ENCODE data around the gene FAM107B.
"Not testable (repeated sequence)": the region's sequence is repeated elsewhere in the genome, so short reads cannot be mapped to it uniquely, and the experiment has no call there.

Gene FAM107B

DNA sequence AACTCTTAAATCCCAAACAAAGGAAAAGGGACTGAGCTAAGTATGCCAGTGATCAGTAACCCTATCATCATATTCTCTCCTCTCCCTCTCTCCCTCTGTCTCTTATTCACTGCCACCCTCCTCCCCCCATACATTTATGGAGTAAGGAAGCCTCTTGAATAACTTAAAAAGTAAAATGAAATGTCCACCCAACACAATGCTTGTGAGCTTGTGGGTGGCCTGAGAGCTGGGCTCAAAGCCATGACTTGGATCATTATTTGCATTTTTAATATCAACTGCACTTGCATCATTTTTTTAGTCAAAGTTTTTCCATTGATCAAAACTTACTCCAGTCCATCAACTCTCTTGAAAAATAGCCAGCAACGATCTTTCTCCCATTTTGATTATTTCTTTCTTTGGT, 46.8 kb downstream of the FAM107B start:
- Mint-ChIP-seq H3K9me3 (peaks cover 18% of the 10 kb centered on the region), H3K27ac (no peak overlapping the region), H3K4me1 (no peaks in the 10 kb centered on the region), H3K36me3 (ENCODE audit: low read depth) (no peaks in the 10 kb centered on the region), H3K27me3 (ENCODE audit: low read depth, poor library complexity) (peaks cover 20% of the 10 kb centered on the region), H3K4me3 (no peak overlapping the region)
- TF ChIP-seq, protein P1, sequence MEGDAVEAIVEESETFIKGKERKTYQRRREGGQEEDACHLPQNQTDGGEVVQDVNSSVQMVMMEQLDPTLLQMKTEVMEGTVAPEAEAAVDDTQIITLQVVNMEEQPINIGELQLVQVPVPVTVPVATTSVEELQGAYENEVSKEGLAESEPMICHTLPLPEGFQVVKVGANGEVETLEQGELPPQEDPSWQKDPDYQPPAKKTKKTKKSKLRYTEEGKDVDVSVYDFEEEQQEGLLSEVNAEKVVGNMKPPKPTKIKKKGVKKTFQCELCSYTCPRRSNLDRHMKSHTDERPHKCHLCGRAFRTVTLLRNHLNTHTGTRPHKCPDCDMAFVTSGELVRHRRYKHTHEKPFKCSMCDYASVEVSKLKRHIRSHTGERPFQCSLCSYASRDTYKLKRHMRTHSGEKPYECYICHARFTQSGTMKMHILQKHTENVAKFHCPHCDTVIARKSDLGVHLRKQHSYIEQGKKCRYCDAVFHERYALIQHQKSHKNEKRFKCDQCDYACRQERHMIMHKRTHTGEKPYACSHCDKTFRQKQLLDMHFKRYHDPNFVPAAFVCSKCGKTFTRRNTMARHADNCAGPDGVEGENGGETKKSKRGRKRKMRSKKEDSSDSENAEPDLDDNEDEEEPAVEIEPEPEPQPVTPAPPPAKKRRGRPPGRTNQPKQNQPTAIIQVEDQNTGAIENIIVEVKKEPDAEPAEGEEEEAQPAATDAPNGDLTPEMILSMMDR (IDR thresholded peaks at IDR 0.05) = no peak
- DNase-seq = no peak

DNA sequence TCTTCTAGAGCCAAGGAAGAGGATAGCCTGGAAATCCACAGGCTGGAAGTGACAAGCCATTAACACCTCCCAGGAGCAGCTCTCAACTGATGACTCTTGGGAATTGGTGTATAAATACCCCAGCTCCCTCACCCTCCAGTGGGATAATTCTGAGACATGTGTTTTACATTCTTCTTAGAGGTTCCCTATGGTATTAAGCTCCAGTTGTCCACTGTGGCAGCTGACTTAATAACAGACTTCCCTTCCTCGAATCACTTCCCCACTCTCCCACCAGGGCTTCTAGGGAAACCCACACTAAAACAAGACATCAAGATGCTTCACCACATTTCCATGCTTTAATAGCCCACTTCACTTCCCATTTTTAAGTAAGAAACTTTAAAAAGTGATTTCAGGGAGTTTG, 47.2 kb downstream of the FAM107B start:
- Mint-ChIP-seq H3K4me3 (no peak overlapping the region), H3K36me3 (ENCODE audit: low read depth) (no peaks in the 10 kb centered on the region), H3K4me1 (no peaks in the 10 kb centered on the region), H3K9me3 (peaks cover 21% of the 10 kb centered on the region), H3K27ac (no peak overlapping the region), H3K27me3 (ENCODE audit: low read depth, poor library complexity) (peaks cover 20% of the 10 kb centered on the region)
- no peak for DNase-seq
- TF ChIP-seq, protein P1 (IDR thresholded peaks at IDR 0.05) = no peak

DNA sequence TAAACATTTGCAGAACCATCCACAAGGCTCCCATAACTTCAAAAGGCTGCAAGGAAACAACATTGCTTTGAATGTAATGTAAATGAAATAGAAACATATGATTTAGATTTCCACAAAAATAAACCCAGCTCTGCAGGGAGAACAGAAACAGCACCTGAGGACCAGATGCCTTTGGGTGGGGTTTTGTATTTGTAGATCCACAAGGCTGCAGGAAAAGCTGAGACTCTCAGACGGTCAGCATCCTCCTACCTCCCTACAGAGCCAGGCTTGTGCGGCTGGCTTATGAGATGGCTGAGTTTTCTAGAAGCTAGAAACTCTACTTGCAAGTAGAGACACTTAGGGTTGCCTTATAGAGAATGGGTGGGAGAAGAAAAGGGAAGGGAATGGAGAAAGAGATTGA, 49.8 kb downstream of the FAM107B start:
- Mint-ChIP-seq H3K36me3 (ENCODE audit: low read depth) (no peaks in the 10 kb centered on the region), H3K4me3 (no peak overlapping the region), H3K4me1 (no peaks in the 10 kb centered on the region), H3K9me3 (peaks cover 32% of the 10 kb centered on the region), H3K27me3 (ENCODE audit: low read depth, poor library complexity) (peaks cover 14% of the 10 kb centered on the region), H3K27ac (no peak overlapping the region)
- TF ChIP-seq, protein P1 (IDR thresholded peaks at IDR 0.05) = no peak
- DNase-seq = no peak

DNA sequence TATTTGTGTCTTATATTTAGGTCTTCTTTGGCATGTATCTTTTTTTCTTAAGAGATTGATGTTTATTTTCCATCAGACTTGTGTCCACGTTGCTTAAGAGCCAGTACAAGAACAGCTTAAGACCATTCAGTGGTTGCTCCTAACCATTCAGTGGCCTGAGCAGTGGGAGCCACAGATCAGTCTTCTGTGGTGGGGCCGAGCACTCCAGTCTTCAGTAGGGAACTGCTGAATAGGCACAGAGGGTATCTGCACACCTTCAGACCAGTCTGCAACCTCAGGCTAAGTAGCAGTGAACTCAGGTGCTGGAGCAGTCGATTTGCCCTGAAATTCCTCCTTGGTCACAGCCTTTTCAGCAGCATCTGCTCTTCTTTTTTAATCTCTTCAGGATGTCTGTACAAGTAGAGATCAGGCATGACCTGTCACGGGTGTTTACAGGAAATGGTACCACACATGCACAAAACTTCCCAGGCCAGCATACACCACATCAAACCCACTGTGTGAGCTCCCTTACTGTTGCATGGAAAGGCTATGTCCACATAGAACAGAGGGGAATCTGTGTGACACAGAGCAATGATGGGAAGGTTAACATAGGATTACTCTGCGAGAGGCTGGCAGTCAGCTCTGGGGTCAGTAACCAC, 51.5 kb downstream of the FAM107B start:
- TF ChIP-seq, protein P1 (IDR thresholded peaks at IDR 0.05) = no peak
- Mint-ChIP-seq H3K36me3 (ENCODE audit: low read depth) (no peaks in the 10 kb centered on the region), H3K4me1 (no peaks in the 10 kb centered on the region), H3K9me3 (peaks cover 34% of the 10 kb centered on the region), H3K27me3 (ENCODE audit: low read depth, poor library complexity) (peaks cover 19% of the 10 kb centered on the region), H3K27ac (no peak overlapping the region), H3K4me3 (no peak overlapping the region)
- DNase-seq = no peak

DNA sequence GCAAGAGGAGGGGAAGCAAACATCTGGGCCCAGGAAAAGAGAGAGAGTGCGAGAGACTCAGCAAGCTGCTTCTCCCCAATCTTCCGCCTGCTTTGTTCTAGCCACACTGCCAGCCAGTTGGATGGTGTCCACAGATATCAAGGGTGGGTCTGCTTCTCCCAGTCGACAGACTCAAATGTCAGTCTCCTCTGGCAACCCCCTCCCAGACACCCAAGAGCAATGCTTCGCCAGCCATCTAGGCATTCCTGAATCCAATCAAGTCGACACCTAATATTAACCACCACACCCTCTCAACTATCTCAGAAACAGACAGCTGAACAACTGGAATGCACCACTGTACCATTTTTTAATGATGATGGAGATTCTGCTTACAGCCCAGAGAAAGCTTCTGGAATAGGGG, 57.1 kb downstream of the FAM107B start:
- H3K9me3 Mint-ChIP-seq = peaks cover 19% of the 10 kb centered on the region
- TF ChIP-seq, protein P1 (IDR thresholded peaks at IDR 0.05) = no peak
- no peaks in the 10 kb centered on the region for H3K36me3 Mint-ChIP-seq (ENCODE audit: low read depth)
- no peak for DNase-seq
- H3K27ac Mint-ChIP-seq = no peak overlapping the region
- H3K4me1 Mint-ChIP-seq = no peaks in the 10 kb centered on the region
- peaks cover 8% of the 10 kb centered on the region for H3K27me3 Mint-ChIP-seq (ENCODE audit: low read depth, poor library complexity)
- no peak overlapping the region for H3K4me3 Mint-ChIP-seq

DNA sequence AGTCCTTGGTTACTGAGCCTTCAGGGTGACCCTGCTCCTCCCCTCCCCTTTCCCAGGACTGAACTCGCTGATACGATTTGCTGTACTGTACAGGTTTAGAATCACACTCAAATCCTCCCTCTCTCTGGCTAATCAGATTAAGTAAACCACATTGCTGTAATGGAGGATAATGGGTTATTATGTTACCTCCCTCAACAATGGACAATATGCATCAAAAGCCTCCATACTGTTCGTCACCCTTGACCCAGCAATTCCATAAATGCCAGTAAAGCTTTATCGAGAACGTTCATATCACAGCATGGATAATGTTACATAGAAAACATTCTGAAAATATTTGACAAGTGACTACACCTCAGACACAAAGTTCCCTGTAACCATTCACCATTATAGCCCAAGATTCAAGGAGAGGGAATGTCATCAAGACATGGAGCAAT, 61.7 kb downstream of the FAM107B start:
- Mint-ChIP-seq H3K4me1 (no peaks in the 10 kb centered on the region), H3K27me3 (ENCODE audit: low read depth, poor library complexity) (peaks cover 9% of the 10 kb centered on the region), H3K4me3 (no peak overlapping the region), H3K27ac (no peak overlapping the region), H3K9me3 (no peaks in the 10 kb centered on the region), H3K36me3 (ENCODE audit: low read depth) (no peaks in the 10 kb centered on the region)
- TF ChIP-seq, protein P1 (IDR thresholded peaks at IDR 0.05) = no peak
- DNase-seq = no peak

DNA sequence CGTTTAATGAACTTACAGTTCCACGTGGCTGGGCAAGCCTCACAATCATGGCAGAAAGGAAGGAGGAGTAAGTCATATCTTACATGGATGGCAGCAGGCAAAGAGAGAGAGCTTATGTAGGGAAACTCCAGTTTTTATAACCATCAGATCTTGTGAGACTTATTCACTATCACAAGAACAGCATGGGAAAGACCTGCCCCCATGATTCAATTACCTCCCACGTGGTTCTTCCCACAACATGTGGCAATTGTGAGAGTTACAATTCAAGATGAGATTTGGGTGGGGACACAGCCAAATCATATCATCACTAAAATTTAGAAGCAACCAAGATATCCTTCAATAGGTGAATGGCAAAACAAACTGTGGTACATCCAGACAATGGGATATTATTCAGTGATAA, 65.4 kb downstream of the FAM107B start:
- H3K27me3 Mint-ChIP-seq (ENCODE audit: low read depth, poor library complexity); H3K36me3 Mint-ChIP-seq (ENCODE audit: low read depth); H3K27ac Mint-ChIP-seq; H3K9me3 Mint-ChIP-seq; H3K4me3 Mint-ChIP-seq; DNase-seq: not testable (repeated sequence)
- peaks cover 14% of the 10 kb centered on the region for H3K4me1 Mint-ChIP-seq
